ENCODE data around the gene LGALS3BP.
"Not testable (repeated sequence)": the region's sequence is repeated elsewhere in the genome, so short reads cannot be mapped to it uniquely, and the experiment has no call there.

LGALS3BP gene

DNA sequence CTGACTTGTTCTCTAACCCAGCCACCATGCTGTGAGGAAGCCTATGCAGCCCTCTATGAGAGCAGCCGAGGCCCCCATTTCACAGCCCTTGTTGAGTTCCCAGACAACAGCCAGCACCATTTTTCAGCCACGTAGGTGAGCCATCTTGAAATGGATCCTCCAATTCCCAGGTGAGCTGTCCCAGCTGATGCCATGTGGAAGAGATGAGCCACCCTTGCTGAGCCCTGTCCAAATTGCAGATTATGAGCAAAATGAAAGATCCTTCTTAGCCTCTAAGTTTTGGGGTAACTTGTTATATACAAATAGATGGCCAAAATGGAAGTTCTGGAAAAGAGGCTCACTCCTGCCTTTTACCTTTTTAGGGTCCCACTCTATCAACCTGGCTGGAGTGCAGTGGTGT lies 28.9 kb downstream of the LGALS3BP start:
- DNase-seq (ENCODE audit: low spot score) = no peak
- no peak overlapping the region for H3K27ac ChIP-seq
- H3K4me3 ChIP-seq = no peak overlapping the region
- TF ChIP-seq, protein P1, sequence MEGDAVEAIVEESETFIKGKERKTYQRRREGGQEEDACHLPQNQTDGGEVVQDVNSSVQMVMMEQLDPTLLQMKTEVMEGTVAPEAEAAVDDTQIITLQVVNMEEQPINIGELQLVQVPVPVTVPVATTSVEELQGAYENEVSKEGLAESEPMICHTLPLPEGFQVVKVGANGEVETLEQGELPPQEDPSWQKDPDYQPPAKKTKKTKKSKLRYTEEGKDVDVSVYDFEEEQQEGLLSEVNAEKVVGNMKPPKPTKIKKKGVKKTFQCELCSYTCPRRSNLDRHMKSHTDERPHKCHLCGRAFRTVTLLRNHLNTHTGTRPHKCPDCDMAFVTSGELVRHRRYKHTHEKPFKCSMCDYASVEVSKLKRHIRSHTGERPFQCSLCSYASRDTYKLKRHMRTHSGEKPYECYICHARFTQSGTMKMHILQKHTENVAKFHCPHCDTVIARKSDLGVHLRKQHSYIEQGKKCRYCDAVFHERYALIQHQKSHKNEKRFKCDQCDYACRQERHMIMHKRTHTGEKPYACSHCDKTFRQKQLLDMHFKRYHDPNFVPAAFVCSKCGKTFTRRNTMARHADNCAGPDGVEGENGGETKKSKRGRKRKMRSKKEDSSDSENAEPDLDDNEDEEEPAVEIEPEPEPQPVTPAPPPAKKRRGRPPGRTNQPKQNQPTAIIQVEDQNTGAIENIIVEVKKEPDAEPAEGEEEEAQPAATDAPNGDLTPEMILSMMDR (IDR thresholded peaks at IDR 0.05) = no peak

DNA sequence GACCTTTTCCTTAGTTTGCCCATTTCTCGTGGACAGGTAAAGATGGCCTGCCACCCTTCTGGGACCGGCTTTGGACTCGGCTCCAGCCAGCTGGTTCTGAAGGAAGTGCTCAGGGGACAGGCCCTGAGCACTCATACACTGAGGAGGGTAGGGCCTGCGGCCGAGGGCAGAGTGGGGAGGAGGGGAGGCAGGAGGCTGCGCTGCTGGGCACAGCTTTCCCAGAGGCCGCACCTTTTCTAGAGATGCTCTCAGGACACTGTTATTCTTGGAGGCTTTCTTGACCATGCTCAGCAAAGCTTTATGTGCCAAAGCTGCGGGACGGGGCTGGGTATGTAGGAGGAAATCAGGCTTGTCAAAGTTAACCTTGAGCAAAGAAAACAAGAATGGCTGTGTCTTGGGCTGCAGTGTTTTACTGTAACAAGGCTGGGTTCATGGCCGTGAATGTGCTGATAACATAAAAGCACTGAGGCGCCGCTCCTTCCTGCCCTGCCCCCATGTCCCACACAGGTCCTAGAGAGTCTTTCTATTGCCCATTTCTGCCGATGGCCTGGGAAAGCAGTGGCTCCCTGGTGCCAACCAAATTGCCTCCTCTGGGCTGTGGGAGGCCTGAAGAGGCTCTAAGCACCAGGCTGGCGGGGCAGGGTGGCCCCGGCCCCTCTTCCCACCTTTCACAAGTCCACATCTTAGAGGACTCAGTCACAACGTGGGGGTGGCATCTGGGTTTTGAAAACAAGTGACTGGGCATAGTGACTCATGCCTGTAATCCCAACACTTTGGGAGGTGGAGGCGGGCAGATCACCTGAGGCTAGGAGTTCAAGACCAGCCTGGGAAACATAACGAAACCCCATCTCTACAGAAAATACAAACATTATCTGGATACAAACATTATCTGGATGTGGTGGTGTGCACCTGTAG lies 32.2 kb downstream of the LGALS3BP start:
- Histone ChIP-seq H3K27ac (no peak overlapping the region), H3K4me3 (no peak overlapping the region)
- DNase-seq (ENCODE audit: low spot score) = no peak
- TF ChIP-seq, protein P1 (IDR thresholded peaks at IDR 0.05) = no peak

DNA sequence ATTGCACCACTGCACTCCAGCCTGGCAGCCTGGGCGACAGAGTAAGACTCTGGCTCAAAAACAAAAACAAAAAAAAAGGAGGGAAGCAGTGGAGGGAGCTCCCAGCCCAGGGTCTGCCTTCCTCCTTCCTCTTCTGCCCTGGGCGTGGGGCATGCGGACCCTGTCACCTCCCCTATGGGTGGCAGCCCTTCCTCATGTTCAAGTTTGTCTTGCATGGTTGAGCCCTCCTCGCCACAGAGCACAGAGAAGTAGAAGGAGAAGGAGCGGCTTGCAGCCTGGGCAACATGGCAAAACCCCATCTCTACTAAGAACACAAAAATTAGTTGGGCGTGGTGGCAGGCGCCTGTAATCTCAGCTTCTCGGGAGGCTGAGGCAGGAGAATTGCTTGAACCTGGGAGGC lies 33.1 kb downstream of the LGALS3BP start:
- no peak for DNase-seq (ENCODE audit: low spot score)
- TF ChIP-seq, protein P1 (IDR thresholded peaks at IDR 0.05) = no peak
- no peak overlapping the region for H3K4me3 ChIP-seq
- H3K27ac ChIP-seq = no peak overlapping the region

DNA sequence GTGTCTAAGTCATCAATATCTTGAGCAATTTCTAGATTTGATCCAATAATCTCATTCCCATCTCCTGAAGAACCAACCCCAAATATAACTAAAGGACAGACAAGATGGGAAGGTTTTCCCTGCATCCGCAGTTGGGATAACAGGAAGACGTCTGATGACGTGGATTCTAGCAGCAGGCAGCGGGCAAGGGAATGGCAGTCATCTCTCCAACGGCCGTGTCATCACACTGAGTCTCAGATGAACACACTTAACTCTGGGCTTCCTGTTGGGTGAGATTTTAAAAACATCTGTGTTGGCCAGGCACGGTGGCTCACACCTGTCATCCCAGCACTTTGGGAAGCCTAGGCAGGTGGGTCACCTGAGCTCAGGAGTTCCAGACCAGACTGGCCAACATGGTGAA lies 33.6 kb downstream of the LGALS3BP start:
- TF ChIP-seq, protein P1 (IDR thresholded peaks at IDR 0.05) = no peak

DNA sequence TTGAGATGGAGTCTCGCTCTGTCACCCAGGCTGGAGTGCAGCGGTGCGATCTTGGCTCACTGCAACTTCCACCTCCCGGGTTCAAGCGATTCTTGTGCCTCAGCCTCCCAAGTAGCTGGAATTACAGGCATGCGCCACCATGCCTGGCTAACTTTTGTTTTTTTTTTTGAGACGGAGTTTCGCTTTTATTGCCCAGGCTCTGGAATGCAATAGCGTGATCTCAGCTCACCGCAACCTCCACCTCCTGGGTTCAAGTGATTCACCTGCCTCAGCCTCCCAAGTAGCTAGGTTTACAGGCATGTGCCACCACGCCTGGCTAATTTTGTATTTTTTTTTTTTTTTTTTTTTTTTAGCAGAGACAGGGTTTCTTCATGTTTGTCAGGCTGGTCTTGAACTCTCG lies 34.3 kb downstream of the LGALS3BP start:
- DNase-seq (ENCODE audit: low spot score) = not testable (repeated sequence)

More for the DNA sequence above, 33.6 kb downstream of the LGALS3BP start:
- H3K4me3 ChIP-seq = no peak overlapping the region
- DNase-seq (ENCODE audit: low spot score) = no peak
- H3K27ac ChIP-seq = no peak overlapping the region

DNA sequence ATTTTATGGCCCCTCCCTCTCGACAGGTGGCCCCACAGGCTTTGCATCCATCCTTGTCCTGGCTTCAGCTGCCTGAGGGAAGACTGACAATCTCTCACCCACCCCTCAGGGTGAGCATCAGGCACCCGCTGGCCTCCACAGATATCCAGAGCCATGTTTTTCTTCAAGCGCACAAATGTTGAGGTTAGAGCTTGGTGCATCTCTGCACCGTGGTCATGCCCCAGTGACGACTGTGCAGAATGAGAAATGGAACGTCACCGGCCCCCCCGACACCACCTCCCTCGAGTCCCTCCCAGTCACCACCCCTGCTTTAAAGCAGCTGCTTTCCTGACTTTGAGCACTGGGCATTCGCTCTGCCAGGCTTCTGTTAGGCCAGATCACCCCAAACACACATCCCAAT lies 34.8 kb downstream of the LGALS3BP start:
- TF ChIP-seq, protein P1 (IDR thresholded peaks at IDR 0.05) = no peak
- Histone ChIP-seq H3K27ac (no peak overlapping the region), H3K4me3 (no peak overlapping the region)
- no peak for DNase-seq (ENCODE audit: low spot score)

More for the DNA sequence above, 34.3 kb downstream of the LGALS3BP start:
- H3K27ac ChIP-seq, H3K4me3 ChIP-seq: not testable (repeated sequence)

DNA sequence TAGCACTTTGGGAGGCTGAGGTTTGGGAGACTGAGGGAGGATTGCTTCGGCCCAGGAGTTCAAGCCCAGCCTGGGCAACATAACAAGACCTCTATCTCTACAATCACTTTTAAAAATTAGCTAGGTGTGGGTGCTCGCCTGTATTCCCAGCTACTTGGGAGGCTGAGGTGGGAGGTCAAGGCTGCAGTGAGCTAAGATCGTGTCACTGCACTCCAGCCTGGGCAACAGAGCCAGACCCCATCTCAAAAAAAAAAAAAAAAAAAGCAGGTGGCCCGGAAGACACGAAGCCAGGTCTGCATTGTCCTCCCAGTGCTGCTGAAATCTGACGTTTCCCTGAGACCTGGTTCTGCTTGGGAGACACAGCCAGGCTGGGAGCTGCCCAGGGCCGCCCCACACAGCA lies 35.7 kb downstream of the LGALS3BP start:
- no peak for DNase-seq (ENCODE audit: low spot score)
- Histone ChIP-seq H3K4me3 (no peak overlapping the region), H3K27ac (no peak overlapping the region)
- TF ChIP-seq, protein P1 (IDR thresholded peaks at IDR 0.05) = no peak
